Smooth muscle cell (in vitro differentiated cells): ENCODE measurements around the gene RNF223. TPM values are rescaled to one million over a fixed set of nuclear protein-coding genes. Genes with fewer than 3 reads are reported as not detected.

ENCODE experiments used
- DNase-seq: peaks from one replicate; lab custom pipeline; 2025; ENCODE audit not compliant: unreplicated experiment; lab: John Stamatoyannopoulos, UW
- H2AFZ ChIP-seq: fragments of 200-600 bp; sonication (generic); 2 replicates; pipeline ENCODE4 v1.6.0; 2016; ENCODE audit warnings: antibody characterized with exemption, low read depth, mild to moderate bottlenecking
- H3F3A ChIP-seq: fragments of 200-600 bp; sonication (generic); 2 replicates; pipeline ENCODE4 v1.6.0; 2017; ENCODE audit warnings: antibody characterized with exemption, low read depth
- H3K27ac ChIP-seq: fragments of 200-600 bp; sonication (generic); 2 replicates; pipeline ENCODE4 v1.5.1; 2016; ENCODE audit warnings: low read depth, mild to moderate bottlenecking
- H3K27me3 ChIP-seq: fragments of 200-600 bp; sonication (generic); 2 replicates; pipeline ENCODE4 v1.6.1; 2016; ENCODE audit warnings: low read depth, mild to moderate bottlenecking
- H3K36me3 ChIP-seq: fragments of 200-600 bp; sonication (generic); 2 replicates; pipeline ENCODE4 v1.5.1; 2016; ENCODE audit warnings: low read depth
- H3K4me1 ChIP-seq: fragments of 200-600 bp; sonication (generic); 2 replicates; pipeline ENCODE4 v1.5.1; 2016; ENCODE audit warnings: low read depth
- H3K4me2 ChIP-seq: fragments of 200-600 bp; sonication (generic); 2 replicates; pipeline ENCODE4 v1.6.0; 2016; ENCODE audit warnings: mild to moderate bottlenecking
- H3K4me3 ChIP-seq: fragments of 200-600 bp; sonication (generic); 2 replicates; pipeline ENCODE4 v1.5.1; 2016; ENCODE audit warnings: mild to moderate bottlenecking
- H3K79me2 ChIP-seq: fragments of 200-600 bp; sonication (generic); 2 replicates; pipeline ENCODE4 v1.6.0; 2016; ENCODE audit warnings: low read depth, mild to moderate bottlenecking
- H3K9ac ChIP-seq: fragments of 200-600 bp; sonication (generic); 2 replicates; pipeline ENCODE4 v1.6.0; 2016; ENCODE audit warnings: low read depth
- H3K9me3 ChIP-seq: fragments of 200-600 bp; sonication (generic); replicated peaks from 2 replicates; pipeline ENCODE4 v1.5.1; 2016; ENCODE audit warnings: low read depth
- H4K20me1 ChIP-seq: fragments of 200-600 bp; sonication (generic); 2 replicates; pipeline ENCODE4 v1.6.0; 2016; ENCODE audit warnings: low read depth
- CTCF ChIP-seq: fragments of 200-600 bp; sonication (generic); IDR thresholded peaks from 2 replicates; pipeline ENCODE4 v1.5.1; 2017; ENCODE audit warnings: borderline replicate concordance, mild to moderate bottlenecking, antibody characterized with exemption; ENCODE audit not compliant: insufficient read depth, poor library complexity, severe bottlenecking
- WGBS: methylation state at CpG from one replicate; pipeline ENCODE4 v1.1.7; 2016; ENCODE audit warnings: low lambda C conversion rate; 5-methylcytosine and 5-hydroxymethylcytosine counted together
- polyA plus RNA-seq: library from polyadenylated mRNA; unstranded; fragments of >200 nt; fragmentation: Nextera tagmentation; extraction: Ambion mirVana; gene quantifications from 2 replicates; pipeline ENCODE4 v1.2.1, GENCODE V29; 2016
- total RNA-seq: library from RNA; depleted of rRNA; stranded (reverse); fragments of >200 nt; gene quantifications from 2 replicates; pipeline ENCODE4 v1.2.3, GENCODE V29; 2014

Gene RNF223
- total and polyA plus RNA-seq, 2 experiments from 2014 or later, result 1.6 to 4.3 TPM

- WGBS, result 97% methylated on average over 30 of the region's 38 CpGs
- Histone ChIP-seq H3F3A (no peaks in the 10 kb centered on the region), H3K4me3 (no peak overlapping the region), H3K9ac (no peak overlapping the region), H3K36me3 (no peaks in the 10 kb centered on the region), H2AFZ (no peak overlapping the region), H3K27me3 (no peaks in the 10 kb centered on the region), H3K27ac (no peak overlapping the region), H3K4me1 (peaks cover 5% of the 10 kb centered on the region), H4K20me1 (no peaks in the 10 kb centered on the region), H3K4me2 (no peak overlapping the region), H3K79me2 (no peaks in the 10 kb centered on the region), H3K9me3 (no peaks in the 10 kb centered on the region)
- no peak for DNase-seq
- TF ChIP-seq CTCF, result no peak
These were observed 10.5 kb upstream of the RNF223 start for GRCh38 chr1:1084372-1085170.

- Histone ChIP-seq H3K4me2 (no peak overlapping the region), H3F3A (no peaks in the 10 kb centered on the region), H3K9ac (no peak overlapping the region), H3K9me3 (no peaks in the 10 kb centered on the region), H2AFZ (no peak overlapping the region), H3K4me3 (no peak overlapping the region), H3K27ac (no peak overlapping the region), H3K4me1 (peaks cover 5% of the 10 kb centered on the region), H3K27me3 (no peaks in the 10 kb centered on the region), H4K20me1 (no peaks in the 10 kb centered on the region), H3K79me2 (no peaks in the 10 kb centered on the region), H3K36me3 (no peaks in the 10 kb centered on the region)
- no peak for DNase-seq
- no peak for TF ChIP-seq CTCF
- WGBS, result 96% methylated on average over 43 of the region's 43 CpGs
These were observed 9.6 kb upstream of the RNF223 start for GRCh38 chr1:1083416-1084371.

GRCh38 chr1:1082776-1083415, 8.8 kb upstream of the RNF223 start:
- Histone ChIP-seq H3K4me3 (no peak overlapping the region), H3K27ac (no peak overlapping the region), H3F3A (no peaks in the 10 kb centered on the region), H3K79me2 (no peaks in the 10 kb centered on the region), H3K36me3 (no peaks in the 10 kb centered on the region), H3K27me3 (no peaks in the 10 kb centered on the region), H3K9me3 (no peaks in the 10 kb centered on the region), H3K4me1 (peaks cover 5% of the 10 kb centered on the region), H3K9ac (no peak overlapping the region), H3K4me2 (no peak overlapping the region), H4K20me1 (no peaks in the 10 kb centered on the region), H2AFZ (no peak overlapping the region)
- DNase-seq, result no peak
- 95% methylated on average over 39 of the region's 40 CpGs for WGBS
- no peak for TF ChIP-seq CTCF
